Measurements from ENCODE around the gene NAA35.
"Not testable (repeated sequence)": the region's sequence is repeated elsewhere in the genome, so short reads cannot be mapped to it uniquely, and the experiment has no call there.

Gene NAA35

GRCh38 chr9:85949586-85950335 lies 8.8 kb downstream of the NAA35 start:
- no peak for FAIRE-seq

- FAIRE-seq: no peak
Measured at GRCh38 chr9:85959955-85960354, 19.0 kb downstream of the NAA35 start.

- FAIRE-seq: no peak
Measured at GRCh38 chr9:85960688-85961093, 19.7 kb downstream of the NAA35 start.

GRCh38 chr9:85964526-85964925 lies 23.6 kb downstream of the NAA35 start:
- no peak for FAIRE-seq

GRCh38 chr9:85964949-85965348 lies 24.0 kb downstream of the NAA35 start:
- FAIRE-seq: no peak

- no peak for FAIRE-seq
Measured at GRCh38 chr9:85969727-85970126, 28.8 kb downstream of the NAA35 start.

GRCh38 chr9:85971731-85972130 lies 30.8 kb downstream of the NAA35 start:
- FAIRE-seq: no peak

- no peak for FAIRE-seq
Measured at GRCh38 chr9:85973238-85973637, 32.3 kb downstream of the NAA35 start.

- not testable (repeated sequence) for FAIRE-seq
Measured at GRCh38 chr9:85974055-85974547, 33.2 kb downstream of the NAA35 start.

- FAIRE-seq: no peak
Measured at GRCh38 chr9:85978496-85978895, 37.5 kb downstream of the NAA35 start.

GRCh38 chr9:85981369-85981768 lies 40.4 kb downstream of the NAA35 start:
- FAIRE-seq: no peak

- no peak for FAIRE-seq
Measured at GRCh38 chr9:85984457-85984856, 43.5 kb downstream of the NAA35 start.

GRCh38 chr9:85987236-85987635 lies 46.3 kb downstream of the NAA35 start:
- no peak for FAIRE-seq

GRCh38 chr9:85994191-85994590 lies 53.2 kb downstream of the NAA35 start:
- FAIRE-seq: peak; percentile 70

- FAIRE-seq: peak; percentile 54
Measured at GRCh38 chr9:85995097-85995496, 54.2 kb downstream of the NAA35 start.

- FAIRE-seq: no peak
Measured at GRCh38 chr9:85995599-85995998, 54.7 kb downstream of the NAA35 start.

- no peak for FAIRE-seq
Measured at GRCh38 chr9:86005253-86005775, 64.4 kb downstream of the NAA35 start.

GRCh38 chr9:86009133-86009532 lies 68.2 kb downstream of the NAA35 start:
- no peak for FAIRE-seq

GRCh38 chr9:86020731-86021130 lies 79.8 kb downstream of the NAA35 start:
- FAIRE-seq: no peak

GRCh38 chr9:86021166-86021565 lies 80.2 kb downstream of the NAA35 start:
- FAIRE-seq: no peak

- no peak for FAIRE-seq
Measured at GRCh38 chr9:86022687-86023266, 81.8 kb downstream of the NAA35 start.

- FAIRE-seq: no peak
Measured at GRCh38 chr9:86027767-86028166, 86.8 kb downstream of the NAA35 start.

- no peak for FAIRE-seq
Measured at GRCh38 chr9:86034863-86035734, 94.2 kb downstream of the NAA35 start.

Measured in endometrium (tissue), 2 donors.